HPDE6-E6E7 (cell line): ENCODE results near the gene JAKMIP3.

Experiments
- DNase-seq: peaks from one replicate; pipeline ENCODE4 v3.0.0; 2011; ENCODE audit warnings: missing footprints; ENCODE audit errors: extremely low spot score

Gene JAKMIP3

GRCh38 chr10:132110111-132110521, 44.4 kb downstream of the JAKMIP3 start:
- DNase-seq: no peak

- no peak for DNase-seq
Measured at GRCh38 chr10:132110713-132111112, 45.0 kb downstream of the JAKMIP3 start.

- no peak for DNase-seq
Measured at GRCh38 chr10:132111121-132111731, 45.5 kb downstream of the JAKMIP3 start.

- DNase-seq: no peak
Measured at GRCh38 chr10:132111871-132112341, 46.2 kb downstream of the JAKMIP3 start.

GRCh38 chr10:132112611-132113010, 46.9 kb downstream of the JAKMIP3 start:
- DNase-seq: no peak

- DNase-seq: no peak
Measured at GRCh38 chr10:132113206-132113605, 47.5 kb downstream of the JAKMIP3 start.

- no peak for DNase-seq
Measured at GRCh38 chr10:132113766-132114365, 48.1 kb downstream of the JAKMIP3 start.

GRCh38 chr10:132114953-132115520, 49.3 kb downstream of the JAKMIP3 start:
- DNase-seq: no peak
